HepG2 (cell line): ENCODE measurements around the gene SNAP23. TPM values are rescaled to one million over a fixed set of nuclear protein-coding genes. Genes with fewer than 3 reads are reported as not detected.
A peak's percentile ranks its signal among the peaks of the same experiment; 100 is the strongest.

Source experiments
- AHR ChIP-seq: IDR thresholded peaks from 2 replicates; pipeline ENCODE4 v1.6.1; 2018; ENCODE audit warnings: missing genetic modification reagents, missing compliant biosample characterization
- CHD2 ChIP-seq: IDR thresholded peaks from 2 replicates; pipeline ENCODE4 v1.6.1; 2011; ENCODE audit warnings: low read depth, low read length, improper control_type of control experiment
- GZF1 ChIP-seq: sonication (generic); formaldehyde crosslinking; IDR thresholded peaks from 2 replicates; pipeline ENCODE4 v1.5.1; 2020; ENCODE audit warnings: mild to moderate bottlenecking, missing genetic modification reagents
- HOXA3 ChIP-seq: sonication (generic); formaldehyde crosslinking; IDR thresholded peaks from 2 replicates; pipeline ENCODE4 v1.5.0; 2020; ENCODE audit warnings: missing genetic modification reagents
- IKZF4 ChIP-seq: sonication (generic); formaldehyde crosslinking; IDR thresholded peaks from 2 replicates; pipeline ENCODE4 v1.5.1; 2020; ENCODE audit warnings: borderline replicate concordance, mild to moderate bottlenecking, low read depth, missing genetic modification reagents; ENCODE audit errors: not compliant biosample characterization
- KAT7 ChIP-seq: IDR thresholded peaks from 2 replicates; pipeline ENCODE4 v1.6.1; 2018; ENCODE audit warnings: borderline replicate concordance, missing compliant biosample characterization
- KLF12 ChIP-seq: sonication (generic); formaldehyde crosslinking; IDR thresholded peaks from 2 replicates; pipeline ENCODE4 v1.4.0; 2020; ENCODE audit warnings: missing genetic modification reagents, borderline replicate concordance
- KLF6 ChIP-seq: IDR thresholded peaks from 2 replicates; pipeline ENCODE4 v1.8.0; 2016; ENCODE audit warnings: missing biosample characterization, missing genetic modification reagents
- MTF2 ChIP-seq: sonication (generic); formaldehyde crosslinking; IDR thresholded peaks from 2 replicates; pipeline ENCODE4 v1.5.0; 2020; ENCODE audit warnings: missing genetic modification reagents, borderline replicate concordance
- MXD4 ChIP-seq: IDR thresholded peaks from 2 replicates; pipeline ENCODE4 v1.6.1; 2016; ENCODE audit warnings: mild to moderate bottlenecking, missing biosample characterization, missing genetic modification reagents
- NRL ChIP-seq: sonication (generic); formaldehyde crosslinking; IDR thresholded peaks from 2 replicates; pipeline ENCODE4 v1.5.0; 2020; ENCODE audit warnings: missing genetic modification reagents, mild to moderate bottlenecking, moderate library complexity, borderline replicate concordance
- PLRG1 ChIP-seq: fragments of 450-650 bp; conservative IDR thresholded peaks from 2 replicates; pipeline ENCODE4 v1.6.1; 2016
- POLR2G ChIP-seq: fragments of 200-400 bp; formaldehyde crosslinking; IDR thresholded peaks from 2 replicates; pipeline ENCODE4 v1.6.1; 2018; ENCODE audit warnings: mild to moderate bottlenecking, low read depth, low read length, moderate library complexity
- PTBP1 ChIP-seq: fragments of 200-400 bp; formaldehyde crosslinking; IDR thresholded peaks from 2 replicates; pipeline ENCODE4 v1.6.1; 2018; ENCODE audit warnings: low read length, low read depth; ENCODE audit not compliant: poor library complexity, severe bottlenecking
- RBM39 ChIP-seq: fragments of 200-400 bp; formaldehyde crosslinking; IDR thresholded peaks from one replicate; pipeline ENCODE4 v1.6.1; 2018; ENCODE audit warnings: antibody characterized with exemption, mild to moderate bottlenecking, low read depth, low read length; ENCODE audit not compliant: poor library complexity, severe bottlenecking
- SAP130 ChIP-seq: IDR thresholded peaks from 2 replicates; pipeline ENCODE4 v1.6.1; 2016; ENCODE audit warnings: low read depth
- SOX13 ChIP-seq, 3 experiments: fragments of 450-650 bp in 1 of 3; sonication (generic) in 1 of 3; formaldehyde crosslinking in 1 of 3; IDR thresholded peaks in 2 of 3; conservative IDR thresholded peaks in 1 of 3; 2 replicates each; pipeline versions ENCODE4 v1.5.0 to v1.6.1; 2016 to 2020; ENCODE audit warnings: antibody characterized with exemption in 1 of 3, mild to moderate bottlenecking in 1 of 3, missing compliant biosample characterization in 1 of 3, missing genetic modification reagents in 1 of 3, moderate library complexity in 1 of 3
- SRSF1 ChIP-seq: fragments of 200-400 bp; formaldehyde crosslinking; optimal IDR thresholded peaks from 2 replicates; pipeline ENCODE3; 2017; ENCODE audit warnings: mild to moderate bottlenecking, low read depth, low read length, moderate library complexity
- ZBTB8A ChIP-seq: sonication (generic); formaldehyde crosslinking; IDR thresholded peaks from 2 replicates; pipeline ENCODE4 v1.4.0; 2020; ENCODE audit warnings: mild to moderate bottlenecking, low read depth, missing genetic modification reagents, borderline replicate concordance
- ZFP36L1 ChIP-seq: sonication (generic); formaldehyde crosslinking; IDR thresholded peaks from 2 replicates; pipeline ENCODE4 v1.8.0; 2022; ENCODE audit warnings: mild to moderate bottlenecking, missing genetic modification reagents, moderate library complexity
- ZNF33A ChIP-seq: sonication (generic); formaldehyde crosslinking; IDR thresholded peaks from 2 replicates; pipeline ENCODE4 v1.5.1; 2020; ENCODE audit warnings: missing genetic modification reagents, mild to moderate bottlenecking, moderate library complexity, borderline replicate concordance
- ZNF674 ChIP-seq: sonication (generic); formaldehyde crosslinking; IDR thresholded peaks from 2 replicates; pipeline ENCODE4 v1.5.0; 2020; ENCODE audit warnings: low read depth, mild to moderate bottlenecking, missing genetic modification reagents
- ZNF816 ChIP-seq: sonication (generic); formaldehyde crosslinking; IDR thresholded peaks from 2 replicates; pipeline ENCODE4 v1.8.0; 2022; ENCODE audit warnings: missing genetic modification reagents, mild to moderate bottlenecking, borderline replicate concordance
- ZSCAN20 ChIP-seq: sonication (generic); formaldehyde crosslinking; IDR thresholded peaks from 2 replicates; pipeline ENCODE4 v1.4.0; 2020; ENCODE audit warnings: missing genetic modification reagents, mild to moderate bottlenecking, borderline replicate concordance
- polyA plus RNA-seq, 8 experiments: library from polyadenylated mRNA; depleted of rRNA in 3 of 8; stranded (reverse) in 7 of 8; unstranded in 1 of 8; fragments of >200 nt; fragmentation: Illumina TruSeq in 4 of 8; extraction: Trizol in 4 of 8; gene quantifications; 2 replicates each; pipeline versions ENCODE4 v1.2.1 to v1.2.3, GENCODE V29; 2011 to 2016; ENCODE audit warnings: low read depth in 4 of 8, missing spikeins in 1 of 8, mixed read lengths in 1 of 8; ENCODE audit not compliant: insufficient read depth in 1 of 8
- total RNA-seq, 5 experiments: library from RNA; depleted of rRNA; stranded (reverse); fragments of >200 nt; fragmentation: Illumina TruSeq; extraction: Trizol; gene quantifications; 2 replicates each; pipeline ENCODE4 v1.2.3, GENCODE V29; 2016; ENCODE audit warnings: low read depth in 1 of 5
- TF ChIP-seq, protein P1 (sequence below): sonication (generic); formaldehyde crosslinking; IDR thresholded peaks from 2 replicates; pipeline ENCODE4 v1.8.1; 2023; ENCODE audit warnings: mild to moderate bottlenecking, missing genetic modification reagents
- TF ChIP-seq, protein P2 (sequence below): sonication (generic); formaldehyde crosslinking; IDR thresholded peaks from 2 replicates; pipeline ENCODE4 v1.4.0; 2020; ENCODE audit warnings: mild to moderate bottlenecking, missing genetic modification reagents, borderline replicate concordance

Gene SNAP23
- total and polyA plus RNA-seq, 2 of the 13 experiments (the other 11 are each of a cell fraction or from before 2014, with no cell fraction given), result 37.0 to 101 TPM

DNA sequence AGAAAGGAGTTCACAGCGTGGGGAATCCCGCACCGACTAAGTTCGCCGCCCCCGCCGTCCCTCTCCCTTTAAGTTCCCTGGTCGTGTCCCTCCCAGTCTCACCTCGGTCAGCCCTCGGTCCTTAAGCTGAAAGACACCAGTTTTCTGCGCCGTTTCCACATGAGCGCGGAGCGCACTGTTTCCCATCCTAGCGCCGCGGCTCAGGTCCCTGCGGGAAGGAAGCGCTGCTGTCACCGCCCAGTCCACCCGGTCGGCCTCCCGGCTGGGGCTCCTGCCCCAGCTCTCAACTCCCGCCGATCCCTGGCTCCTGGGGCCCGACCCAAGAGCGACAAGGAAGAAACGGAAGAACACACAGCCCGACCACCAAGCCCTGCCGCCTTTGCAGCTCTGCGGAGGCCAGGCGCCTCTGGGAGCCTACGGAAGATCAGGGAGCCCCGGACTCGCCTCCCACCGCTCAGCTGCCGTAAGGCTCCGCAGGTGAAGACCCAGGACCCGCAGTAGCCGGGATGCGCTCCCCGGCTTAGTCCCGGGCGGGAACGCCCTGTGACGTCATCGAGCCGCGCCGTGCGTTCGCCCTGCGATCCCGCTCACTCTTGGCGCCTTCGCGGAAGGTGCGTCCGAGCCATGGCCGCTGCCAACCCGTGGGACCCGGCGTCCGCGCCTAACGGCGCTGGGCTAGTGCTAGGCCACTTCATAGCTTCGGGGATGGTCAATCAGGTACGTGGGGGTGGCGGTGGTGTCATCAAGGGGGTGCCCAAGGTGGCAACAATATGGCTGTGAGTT, 53.0 kb downstream of the SNAP23 start, which contains the start of the genes HAUS2 and LRRC57 (continued):
- TF ChIP-seq, protein P1, sequence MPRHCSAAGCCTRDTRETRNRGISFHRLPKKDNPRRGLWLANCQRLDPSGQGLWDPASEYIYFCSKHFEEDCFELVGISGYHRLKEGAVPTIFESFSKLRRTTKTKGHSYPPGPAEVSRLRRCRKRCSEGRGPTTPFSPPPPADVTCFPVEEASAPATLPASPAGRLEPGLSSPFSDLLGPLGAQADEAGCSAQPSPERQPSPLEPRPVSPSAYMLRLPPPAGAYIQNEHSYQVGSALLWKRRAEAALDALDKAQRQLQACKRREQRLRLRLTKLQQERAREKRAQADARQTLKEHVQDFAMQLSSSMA, result 0 out of 2 replicates have a peak, but pooled peaks have one; percentile 11
- TF ChIP-seq HOXA3 (CRISPR knock-in tag), result peak; percentile 98
- no peak for TF ChIP-seq MTF2 (CRISPR knock-in tag)
- TF ChIP-seq SAP130 (CRISPR knock-in tag), result peak; percentile 99
- no peak for TF ChIP-seq PLRG1
- TF ChIP-seq IKZF4 (CRISPR knock-in tag), result no peak
- peak; percentile 32; the same call in 1 of the 2 replicates for TF ChIP-seq CHD2
- peak; percentile 95 for TF ChIP-seq KLF12 (CRISPR knock-in tag)
- peak; percentile 97 for TF ChIP-seq KAT7
- TF ChIP-seq NRL (CRISPR knock-in tag), result no peak; the same call in 1 of the 2 replicates
- peak; percentile 80 for TF ChIP-seq SRSF1
- TF ChIP-seq ZNF33A (CRISPR knock-in tag), result 0 out of 2 replicates have a peak, but pooled peaks have one; percentile 60
- no peak for TF ChIP-seq AHR (CRISPR knock-in tag)
- 0 out of 2 replicates have a peak, but pooled peaks have one; percentile 70 for TF ChIP-seq ZSCAN20 (CRISPR knock-in tag)
- TF ChIP-seq, protein P2, sequence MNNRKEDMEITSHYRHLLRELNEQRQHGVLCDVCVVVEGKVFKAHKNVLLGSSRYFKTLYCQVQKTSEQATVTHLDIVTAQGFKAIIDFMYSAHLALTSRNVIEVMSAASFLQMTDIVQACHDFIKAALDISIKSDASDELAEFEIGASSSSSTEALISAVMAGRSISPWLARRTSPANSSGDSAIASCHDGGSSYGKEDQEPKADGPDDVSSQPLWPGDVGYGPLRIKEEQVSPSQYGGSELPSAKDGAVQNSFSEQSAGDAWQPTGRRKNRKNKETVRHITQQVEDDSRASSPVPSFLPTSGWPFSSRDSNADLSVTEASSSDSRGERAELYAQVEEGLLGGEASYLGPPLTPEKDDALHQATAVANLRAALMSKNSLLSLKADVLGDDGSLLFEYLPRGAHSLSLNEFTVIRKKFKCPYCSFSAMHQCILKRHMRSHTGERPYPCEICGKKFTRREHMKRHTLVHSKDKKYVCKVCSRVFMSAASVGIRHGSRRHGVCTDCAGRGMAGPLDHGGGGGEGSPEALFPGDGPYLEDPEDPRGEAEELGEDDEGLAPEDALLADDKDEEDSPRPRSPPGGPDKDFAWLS (CRISPR knock-in tag), result no peak
- peak; percentile 74 for TF ChIP-seq MXD4 (CRISPR knock-in tag)
- TF ChIP-seq POLR2G, result peak; percentile 95
- TF ChIP-seq ZBTB8A (CRISPR knock-in tag), result no peak
- no peak for TF ChIP-seq SOX13 (IDR thresholded peaks at IDR 0.05)
- peak in 1 of 2 experiments; percentile 13; a peak in 1 of 4 replicates for TF ChIP-seq SOX13 (CRISPR knock-in tag; conservative IDR thresholded peaks at IDR 0.05 in 1 of 2, IDR thresholded peaks at IDR 0.05 in 1 of 2)
- TF ChIP-seq PTBP1, result peak; percentile 67
- peak; percentile 46; the same call in 1 of the 2 replicates for TF ChIP-seq ZFP36L1
- peak; percentile 50 for TF ChIP-seq RBM39
- TF ChIP-seq ZNF816 (CRISPR knock-in tag), result no peak
- TF ChIP-seq ZNF674 (CRISPR knock-in tag), result 0 out of 2 replicates have a peak, but pooled peaks have one; percentile 78
- peak; percentile 59; the same call in 1 of the 2 replicates for TF ChIP-seq KLF6 (CRISPR knock-in tag)
- TF ChIP-seq GZF1, result peak; percentile 54; the same call in 1 of the 2 replicates
